Measurements from ENCODE around the gene TRIM38.
"Not testable (repeated sequence)": the region's sequence is repeated elsewhere in the genome, so short reads cannot be mapped to it uniquely, and the experiment has no call there.

Gene TRIM38, protein sequence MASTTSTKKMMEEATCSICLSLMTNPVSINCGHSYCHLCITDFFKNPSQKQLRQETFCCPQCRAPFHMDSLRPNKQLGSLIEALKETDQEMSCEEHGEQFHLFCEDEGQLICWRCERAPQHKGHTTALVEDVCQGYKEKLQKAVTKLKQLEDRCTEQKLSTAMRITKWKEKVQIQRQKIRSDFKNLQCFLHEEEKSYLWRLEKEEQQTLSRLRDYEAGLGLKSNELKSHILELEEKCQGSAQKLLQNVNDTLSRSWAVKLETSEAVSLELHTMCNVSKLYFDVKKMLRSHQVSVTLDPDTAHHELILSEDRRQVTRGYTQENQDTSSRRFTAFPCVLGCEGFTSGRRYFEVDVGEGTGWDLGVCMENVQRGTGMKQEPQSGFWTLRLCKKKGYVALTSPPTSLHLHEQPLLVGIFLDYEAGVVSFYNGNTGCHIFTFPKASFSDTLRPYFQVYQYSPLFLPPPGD

GRCh38 chr6:25962149-25963127, at the start of gene TRIM38:
TSS of gene TRIM38 (plus strand) at chr6:25962802. CDS start at chr6:25966523, 3,721 bp downstream.
- no peak for DNase-seq (ENCODE audit: low read depth)

DNA sequence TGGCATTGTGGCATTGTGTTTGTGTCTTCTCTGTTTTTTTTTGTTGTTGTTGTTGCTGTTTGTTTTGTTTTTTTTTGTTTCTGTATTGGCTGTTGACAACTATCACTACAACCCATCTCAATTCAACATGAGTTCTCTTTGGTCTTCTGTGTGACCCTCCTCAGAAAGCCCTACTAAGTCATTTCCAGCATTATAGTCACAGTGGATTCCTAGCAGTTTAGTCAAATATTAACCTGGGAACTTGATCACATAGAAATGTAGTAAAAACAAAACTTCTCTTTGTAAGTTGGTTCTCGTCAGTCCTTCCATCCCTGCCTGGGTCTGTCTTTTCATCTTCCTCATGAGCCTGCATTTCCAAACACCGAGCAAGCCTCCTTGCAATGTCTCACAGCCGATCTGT, 48.9 kb upstream of the TRIM38 start:
- no peak for DNase-seq (ENCODE audit: low read depth)

DNA sequence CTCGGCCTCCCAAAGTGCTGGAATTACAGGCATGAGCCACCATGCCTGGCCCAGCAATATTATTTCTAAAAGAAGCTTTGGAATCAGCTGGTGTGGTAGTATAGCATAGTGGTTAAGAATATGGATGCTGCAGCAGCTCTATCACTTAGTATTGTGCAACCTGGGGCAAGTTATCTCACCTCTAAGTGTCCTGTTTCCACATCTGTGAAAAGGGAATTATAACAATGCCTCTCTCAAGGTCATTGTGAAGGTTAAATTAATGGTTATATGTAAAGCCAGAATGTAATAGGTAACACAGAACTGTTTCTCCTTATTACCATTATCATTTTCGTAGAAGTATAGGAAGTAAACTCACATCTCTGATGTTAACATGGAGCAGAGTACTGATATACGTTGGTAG, 46.3 kb upstream of the TRIM38 start:
- DNase-seq (ENCODE audit: low read depth) = no peak

GRCh38 chr6:25916789-25917490, 45.7 kb upstream of the TRIM38 start:
- no peak for DNase-seq (ENCODE audit: low read depth)

DNA sequence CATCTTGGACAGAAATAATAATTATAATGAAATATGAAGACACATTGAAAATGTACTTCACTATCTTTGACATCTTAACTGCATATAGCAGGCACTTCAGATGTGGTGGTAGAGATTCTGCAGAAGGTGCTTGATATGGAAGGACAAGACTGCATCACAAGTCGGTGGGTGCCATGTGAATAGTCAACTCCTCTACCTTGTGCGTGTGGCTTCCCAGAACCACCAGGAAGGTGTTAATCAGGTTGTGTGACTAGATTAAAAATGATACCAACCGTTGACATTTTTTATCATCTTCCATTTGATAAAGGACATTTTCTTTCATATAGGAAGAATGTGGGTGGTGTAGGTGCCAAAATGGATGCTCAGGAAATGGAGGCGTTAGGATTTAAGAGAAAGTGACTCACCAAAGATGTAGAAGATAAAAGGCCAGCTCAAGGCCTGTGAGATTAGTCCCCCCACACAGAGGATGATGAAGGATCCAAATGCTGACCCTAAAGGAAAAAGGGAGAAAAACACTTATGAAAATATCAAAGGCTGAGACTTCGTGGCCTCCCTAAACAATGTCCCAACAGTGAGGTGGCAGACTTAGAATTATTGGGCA, 44.4 kb upstream of the TRIM38 start:
- DNase-seq (ENCODE audit: low read depth) = no peak

DNA sequence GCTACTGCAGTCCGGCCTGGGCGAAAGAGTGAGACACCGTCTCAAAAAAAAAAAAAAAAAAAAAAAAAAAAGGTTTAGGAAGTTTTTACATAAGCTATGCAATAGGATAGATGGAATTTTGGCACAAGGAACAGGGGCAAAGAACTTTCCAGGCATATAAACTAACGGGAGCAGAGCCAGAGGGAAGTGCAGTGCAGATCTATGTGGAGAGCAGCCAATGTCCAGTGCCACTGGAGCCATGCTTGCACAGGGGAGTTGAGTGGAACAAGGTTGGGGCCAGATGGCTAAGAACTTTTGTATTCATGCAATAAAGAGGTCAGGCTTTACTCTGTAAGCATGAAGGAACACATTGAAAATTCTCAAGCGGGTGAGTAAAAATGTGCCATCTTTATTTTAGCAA, 42.9 kb upstream of the TRIM38 start:
- DNase-seq (ENCODE audit: low read depth) = no peak

- DNase-seq (ENCODE audit: low read depth) = no peak
Observed at GRCh38 chr6:25921525-25922203, 40.9 kb upstream of the TRIM38 start.

- no peak for DNase-seq (ENCODE audit: low read depth)
Observed at GRCh38 chr6:25922301-25922700, 40.3 kb upstream of the TRIM38 start.

- DNase-seq (ENCODE audit: low read depth) = no peak
Observed at GRCh38 chr6:25925876-25926275, 36.7 kb upstream of the TRIM38 start.

GRCh38 chr6:25927178-25927577, 35.4 kb upstream of the TRIM38 start:
- DNase-seq (ENCODE audit: low read depth) = no peak

DNA sequence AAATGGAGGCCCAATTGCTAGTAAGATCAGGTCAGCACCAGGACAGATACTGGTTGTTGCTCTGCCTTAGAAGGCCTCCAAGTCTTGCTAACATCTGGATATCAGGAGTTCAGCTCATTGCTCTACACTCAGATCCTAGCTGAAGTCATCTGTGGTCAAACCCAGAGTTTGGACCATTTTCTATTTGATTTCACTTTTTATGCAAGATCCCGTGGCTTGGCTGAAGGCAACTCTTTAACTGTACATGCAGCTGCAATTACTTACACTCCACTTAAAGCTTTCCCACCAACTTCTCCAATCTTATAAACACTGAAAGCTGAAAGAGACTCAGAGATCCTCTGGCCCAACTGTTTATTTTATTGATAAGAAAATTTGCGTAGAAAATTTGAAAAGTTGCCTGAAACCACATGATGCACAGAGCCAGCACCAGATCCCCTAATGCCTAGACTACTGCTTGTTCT, 34.8 kb upstream of the TRIM38 start:
- no peak for DNase-seq (ENCODE audit: low read depth)

DNA sequence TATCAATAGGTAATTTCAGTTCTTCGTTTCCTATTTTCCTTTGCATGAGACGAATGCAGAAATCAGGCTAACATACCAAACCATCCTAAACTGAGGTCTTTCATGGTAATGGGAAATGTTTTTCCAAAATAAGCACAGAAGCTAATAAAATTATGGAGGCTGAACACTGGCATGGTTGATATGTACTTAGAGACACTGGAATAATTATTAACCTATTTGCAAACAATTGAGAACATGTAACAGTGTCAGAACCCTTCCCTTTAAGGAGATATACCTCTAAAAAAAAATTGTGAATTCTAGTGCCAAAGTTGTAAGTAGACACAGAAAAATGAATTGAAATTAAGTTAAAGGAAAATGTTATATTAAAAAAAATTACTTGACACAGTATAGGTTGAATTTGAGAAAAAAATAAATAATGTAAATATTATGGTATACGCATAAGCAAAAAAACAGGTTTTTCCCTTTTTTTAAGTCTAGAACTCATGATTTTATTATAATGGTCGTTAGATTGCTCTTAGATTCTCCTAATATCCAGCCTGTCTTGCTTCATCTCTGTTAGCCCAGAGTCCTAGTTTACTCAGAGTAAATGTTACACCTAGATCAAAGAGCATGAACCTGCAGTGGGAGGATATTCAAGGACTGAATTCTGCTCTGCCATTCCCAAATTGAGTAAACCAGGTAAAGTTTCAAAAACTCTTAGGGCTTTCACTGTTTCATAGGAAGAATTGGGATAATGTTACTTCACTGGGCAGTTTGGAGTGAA, 33.9 kb upstream of the TRIM38 start:
- no peak for DNase-seq (ENCODE audit: low read depth)

- not testable (repeated sequence) for DNase-seq (ENCODE audit: low read depth)
Observed at GRCh38 chr6:25929785-25930184, 32.8 kb upstream of the TRIM38 start.

- DNase-seq (ENCODE audit: low read depth) = no peak
Observed at GRCh38 chr6:25930532-25931410, 31.8 kb upstream of the TRIM38 start, which contains the start of gene SLC17A2. TSS of gene SLC17A2 (minus strand) at chr6:25930691. CDS start at chr6:25925796, 4,895 bp downstream.

DNA sequence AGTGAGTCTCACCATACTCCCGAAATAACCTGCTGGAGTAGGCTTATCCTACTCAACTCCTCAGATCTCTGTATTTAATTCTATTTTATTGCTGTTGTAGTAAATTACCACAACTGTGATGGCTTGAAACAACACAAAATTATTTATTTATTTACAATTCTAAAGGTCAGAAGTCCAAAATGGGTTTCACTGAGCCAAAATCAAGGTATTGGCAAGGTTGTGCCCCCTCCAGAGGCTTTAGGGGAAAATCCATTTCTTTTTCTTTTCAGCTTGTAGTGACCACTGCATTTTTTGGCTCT, 31.2 kb upstream of the TRIM38 start:
- DNase-seq (ENCODE audit: low read depth) = no peak

DNA sequence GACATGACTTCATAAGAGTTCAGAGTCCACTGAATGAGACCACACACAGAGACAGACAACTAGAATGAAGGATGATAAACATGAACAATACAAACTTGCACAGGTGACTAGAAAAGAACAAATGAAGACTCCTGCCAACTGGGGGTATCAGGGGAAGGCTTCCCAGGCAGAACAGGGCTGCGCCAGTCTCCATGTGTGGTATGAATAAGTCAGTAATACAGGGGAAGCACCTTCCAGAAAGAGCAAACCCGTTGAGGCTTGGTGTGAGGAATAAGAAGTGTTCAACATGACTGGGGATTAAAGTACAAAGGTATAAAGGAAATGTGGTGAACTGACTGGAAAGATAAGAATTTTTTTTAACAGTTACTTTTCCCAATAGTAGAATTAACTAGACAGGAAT, 28.4 kb upstream of the TRIM38 start:
- DNase-seq (ENCODE audit: low read depth) = no peak

GRCh38 chr6:25934735-25935313, 27.8 kb upstream of the TRIM38 start:
- no peak for DNase-seq (ENCODE audit: low read depth)

DNA sequence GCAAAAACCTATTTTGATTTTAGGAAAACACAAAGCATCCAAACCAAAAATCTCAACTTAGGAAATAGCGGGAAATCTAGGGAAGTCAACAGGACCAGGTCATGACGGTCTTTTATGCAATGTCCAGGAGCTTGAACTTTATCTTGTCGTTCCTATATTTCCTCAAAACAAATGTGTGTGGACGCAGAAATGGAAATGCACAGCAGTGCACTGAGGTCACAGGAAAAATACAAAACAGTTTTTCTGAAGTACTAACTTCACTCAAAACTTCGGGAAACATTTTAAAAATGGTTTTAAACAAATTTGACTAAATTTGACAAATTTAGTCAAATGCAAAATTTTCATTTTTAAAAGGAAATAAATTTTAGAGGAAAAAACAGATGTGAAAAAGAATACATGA, 26.6 kb upstream of the TRIM38 start:
- DNase-seq (ENCODE audit: low read depth) = no peak

GRCh38 chr6:25939593-25939992, 23.0 kb upstream of the TRIM38 start:
- no peak for DNase-seq (ENCODE audit: low read depth)
